GM19239 (cell line): ENCODE measurements around the gene RNF41.
A peak's percentile ranks its signal among the peaks of the same experiment; 100 is the strongest.

Experiments
- DNase-seq: peaks from one replicate; pipeline ENCODE4 v3.0.0; 2011; ENCODE audit warnings: low spot score; ENCODE audit not compliant: insufficient read length
- FAIRE-seq: peaks from 2 replicates; lab custom pipeline; 2011; peaks lifted over from hg19 to GRCh38; lab: Jason Lieb, UNC

The RNF41 gene

DNA sequence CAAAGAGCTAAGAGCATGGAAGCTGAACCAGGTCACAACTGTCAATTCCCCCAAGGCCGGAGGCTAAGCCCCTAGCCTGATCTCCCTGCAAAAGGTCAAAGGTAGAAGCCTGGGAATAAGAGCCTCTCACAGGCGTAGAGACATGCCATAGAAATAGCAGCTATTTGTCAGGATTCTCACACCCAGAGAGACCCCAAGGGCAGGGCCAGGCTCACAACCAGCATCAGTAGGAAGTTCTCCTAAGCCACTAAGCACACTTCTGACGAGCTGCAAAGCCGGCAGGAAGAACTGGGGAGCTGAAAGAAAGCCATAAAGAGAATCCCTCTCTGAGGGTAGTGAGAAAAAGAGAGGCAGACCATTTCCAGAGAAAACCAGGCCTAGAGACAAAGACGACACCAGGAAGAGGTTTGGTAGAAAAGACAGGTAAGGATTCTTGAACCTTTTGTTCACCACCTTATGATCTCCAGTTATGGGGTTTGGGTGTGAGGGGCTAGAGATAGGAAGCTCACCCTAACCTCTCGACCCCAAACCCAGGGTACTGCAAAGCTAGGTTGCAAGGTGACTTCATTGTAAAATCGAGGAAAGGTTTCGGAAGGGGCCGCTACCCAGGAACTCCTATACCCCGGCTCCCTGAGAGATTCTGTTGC lies 33.5 kb downstream of the RNF41 start:
- FAIRE-seq (peak; percentile 70), DNase-seq (no peak)

DNA sequence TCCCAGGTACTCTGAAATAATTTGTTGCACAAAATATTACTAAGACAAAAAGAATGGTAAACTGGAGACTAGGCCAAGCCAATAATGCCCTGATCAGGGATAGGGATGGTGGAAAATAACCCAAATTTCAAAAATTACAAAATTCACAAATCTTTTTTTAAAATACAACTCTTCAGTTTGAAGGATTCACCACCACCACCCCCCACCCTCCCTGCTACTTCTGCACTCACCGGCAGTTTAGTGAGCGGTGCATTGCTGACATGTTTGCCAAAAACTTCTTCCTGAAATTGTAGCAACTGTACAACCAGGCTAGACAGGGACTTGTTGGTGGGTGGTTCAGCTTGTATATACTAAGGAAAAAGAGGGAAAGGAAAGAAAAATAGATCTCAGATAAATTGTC lies 34.8 kb downstream of the RNF41 start:
- DNase-seq (no peak), FAIRE-seq (no peak)

DNA sequence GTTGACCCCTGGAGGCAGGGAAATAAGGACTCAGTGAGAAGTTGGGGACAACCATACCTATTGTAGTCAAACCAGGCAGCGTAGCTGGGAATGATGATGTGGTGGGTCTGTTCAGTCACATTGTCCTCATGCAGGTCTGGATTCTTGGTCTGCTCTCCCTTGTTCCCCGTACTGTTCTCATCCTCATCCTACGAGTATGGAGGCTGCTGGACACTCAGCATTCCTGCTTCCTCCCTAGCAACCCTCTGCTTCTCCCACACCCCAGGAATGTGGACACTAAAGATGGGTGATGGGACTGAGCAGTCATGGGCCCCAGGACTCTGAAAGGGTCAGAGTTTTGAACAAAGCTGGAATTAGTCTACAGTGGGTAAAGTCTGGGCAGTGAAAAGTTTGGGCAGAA lies 43.4 kb downstream of the RNF41 start:
- no peak for FAIRE-seq
- DNase-seq = no peak

- DNase-seq = no peak
- FAIRE-seq = no peak
Measured at GRCh38 chr12:56172839-56173238, 48.9 kb downstream of the RNF41 start.

GRCh38 chr12:56169229-56169759 lies 52.4 kb downstream of the RNF41 start:
- no peak for FAIRE-seq
- no peak for DNase-seq

GRCh38 chr12:56165369-56165768 lies 56.4 kb downstream of the RNF41 start:
- DNase-seq (no peak), FAIRE-seq (no peak)

- FAIRE-seq = no peak
- no peak for DNase-seq
Measured at GRCh38 chr12:56164345-56164729, 57.4 kb downstream of the RNF41 start.

DNA sequence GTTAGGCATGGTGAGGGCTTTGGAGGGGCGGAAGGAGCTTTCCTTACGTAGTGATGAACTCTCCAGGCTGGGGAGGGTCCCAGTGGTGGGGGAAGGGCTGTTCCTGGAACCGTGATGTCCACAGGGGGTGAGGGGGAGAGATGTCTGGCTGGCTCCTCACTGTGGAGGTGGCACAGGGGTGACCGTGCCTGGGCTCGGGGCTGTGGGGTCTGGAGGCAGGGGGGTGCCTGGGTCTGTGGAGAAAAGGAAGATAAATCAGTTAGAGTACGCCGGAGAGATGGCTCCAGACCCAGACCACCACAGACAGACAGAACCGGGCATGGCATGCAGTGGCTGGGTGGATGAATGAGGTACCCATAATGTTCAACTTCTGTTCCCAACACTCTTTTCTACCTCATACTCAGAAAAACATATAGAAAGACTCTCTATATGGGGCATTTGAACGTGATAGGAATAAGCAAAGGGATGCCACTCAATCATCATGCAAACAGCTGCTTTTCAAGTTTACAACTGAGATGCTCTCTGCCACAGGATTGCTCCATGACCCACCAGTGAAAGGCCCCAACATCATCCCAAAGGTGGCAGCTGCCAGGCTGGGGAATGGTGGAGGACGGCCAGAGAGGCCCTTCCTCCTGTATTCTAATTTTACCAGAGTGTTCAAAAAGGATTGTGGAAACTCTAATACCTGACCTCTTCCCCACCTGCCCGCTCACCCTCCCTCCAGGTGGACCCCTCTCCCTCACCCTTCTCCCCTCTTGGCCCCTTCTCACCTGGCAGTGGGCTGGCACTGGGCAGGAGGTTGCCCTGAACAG lies 58.0 kb downstream of the RNF41 start:
- FAIRE-seq (no peak), DNase-seq (no peak)

DNA sequence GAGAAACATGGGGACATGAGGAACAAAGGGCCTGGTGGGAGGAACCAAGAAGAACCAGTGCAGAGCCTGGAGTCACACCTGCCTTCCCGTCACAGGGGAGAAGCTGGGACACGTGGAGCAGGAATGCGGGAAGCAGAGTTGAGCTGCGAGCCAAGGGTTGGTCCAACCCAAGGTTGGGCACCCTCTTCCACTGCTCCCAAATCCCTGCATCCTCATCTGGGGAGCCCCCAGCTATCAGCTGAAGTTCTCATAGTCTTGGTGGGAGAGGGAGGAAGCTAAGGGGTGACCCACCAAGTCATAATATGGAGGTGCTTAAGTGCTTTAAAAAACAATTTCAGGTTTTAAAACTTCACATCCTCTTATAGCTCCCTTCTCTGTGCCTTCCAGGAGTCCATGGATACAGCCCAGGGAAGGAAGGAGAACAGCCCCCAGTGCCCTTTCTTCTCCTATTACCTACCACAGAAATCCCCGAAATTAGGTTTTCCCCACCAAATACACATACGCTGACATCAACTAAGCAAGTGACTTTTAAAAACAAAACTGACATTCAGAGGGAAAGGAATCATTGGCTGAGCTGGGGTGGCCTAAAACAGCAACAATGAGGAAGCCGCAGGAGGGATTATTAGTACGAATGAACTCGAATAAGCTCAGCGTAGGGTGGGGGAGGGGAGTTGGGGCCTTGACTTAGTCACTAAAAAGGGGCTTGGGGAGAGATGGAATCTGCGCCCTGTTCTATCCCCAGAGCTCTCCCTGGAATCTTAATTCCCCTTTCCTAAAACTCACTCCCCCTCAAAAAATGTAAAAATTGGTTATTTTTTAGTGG lies 59.0 kb downstream of the RNF41 start:
- DNase-seq = no peak
- FAIRE-seq = no peak

GRCh38 chr12:56161690-56162351 lies 59.9 kb downstream of the RNF41 start:
- DNase-seq (no peak), FAIRE-seq (no peak)

DNA sequence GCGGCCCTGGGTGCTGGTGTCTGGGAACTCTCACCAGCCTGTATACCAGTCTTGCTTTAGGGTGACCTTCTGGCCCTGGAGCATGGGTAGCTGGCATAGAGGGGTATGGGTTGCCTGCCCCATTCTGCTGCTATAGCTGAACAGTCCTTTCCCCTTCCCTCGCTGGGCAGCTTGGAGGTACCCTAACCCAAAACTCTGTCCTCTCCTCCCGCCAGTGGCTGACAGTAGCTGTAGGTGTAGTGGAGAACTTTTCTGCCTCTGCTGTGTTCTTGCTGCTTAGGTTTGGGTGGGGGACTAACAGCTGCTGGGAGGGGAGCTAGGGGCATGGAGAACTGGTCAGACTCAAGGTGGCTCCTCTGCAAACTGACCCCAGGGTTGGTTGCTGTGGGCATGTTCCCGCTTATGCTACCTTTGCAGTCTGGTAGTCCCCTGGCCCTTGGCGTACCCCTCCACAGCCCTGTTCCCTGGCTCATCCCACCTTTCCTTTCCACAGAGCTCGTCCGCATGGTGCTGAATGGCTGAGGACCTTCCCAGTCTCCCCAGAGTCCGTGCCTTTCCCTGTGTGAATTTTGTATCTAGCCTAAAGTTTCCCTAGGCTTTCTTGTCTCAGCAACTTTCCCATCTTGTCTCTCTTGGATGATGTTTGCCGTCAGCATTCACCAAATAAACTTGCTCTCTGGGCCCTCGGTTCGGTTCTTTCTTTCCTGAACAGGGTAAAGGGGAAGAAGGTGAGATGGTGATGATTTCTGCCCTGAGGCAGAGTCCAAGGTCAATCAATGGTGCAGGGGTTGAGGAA lies 60.6 kb downstream of the RNF41 start:
- no peak for FAIRE-seq

GRCh38 chr12:56160193-56160763 lies 61.4 kb downstream of the RNF41 start:
- FAIRE-seq = no peak
- no peak for DNase-seq

More for the DNA sequence above, 60.6 kb downstream of the RNF41 start:
- no peak for DNase-seq

DNA sequence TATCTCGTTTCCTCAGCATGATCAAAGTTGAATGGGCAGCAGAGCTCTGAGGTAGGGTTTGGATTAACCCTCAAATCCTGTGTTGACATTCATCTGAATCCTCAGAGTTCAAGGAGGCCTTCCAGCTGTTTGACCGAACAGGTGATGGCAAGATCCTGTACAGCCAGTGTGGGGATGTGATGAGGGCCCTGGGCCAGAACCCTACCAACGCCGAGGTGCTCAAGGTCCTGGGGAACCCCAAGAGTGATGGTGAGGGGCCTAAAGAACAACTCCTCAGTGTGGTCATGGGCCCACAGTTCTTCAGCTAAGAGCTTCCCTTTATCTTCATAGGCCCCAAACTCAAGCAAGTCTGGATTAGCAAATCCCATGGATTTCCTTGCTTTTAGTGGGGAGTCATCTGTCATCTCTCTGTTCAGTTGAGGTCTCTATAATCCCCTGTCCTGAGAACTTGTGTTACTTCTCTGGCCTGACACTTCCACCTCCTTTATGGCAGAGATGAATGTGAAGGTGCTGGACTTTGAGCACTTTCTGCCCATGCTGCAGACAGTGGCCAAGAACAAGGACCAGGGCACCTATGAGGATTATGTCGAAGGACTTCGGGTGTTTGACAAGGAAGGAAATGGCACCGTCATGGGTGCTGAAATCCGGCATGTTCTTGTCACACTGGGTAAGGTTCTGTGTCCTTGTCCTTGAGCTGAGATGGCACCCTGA lies 62.1 kb downstream of the RNF41 start:
- DNase-seq (no peak), FAIRE-seq (no peak)

DNA sequence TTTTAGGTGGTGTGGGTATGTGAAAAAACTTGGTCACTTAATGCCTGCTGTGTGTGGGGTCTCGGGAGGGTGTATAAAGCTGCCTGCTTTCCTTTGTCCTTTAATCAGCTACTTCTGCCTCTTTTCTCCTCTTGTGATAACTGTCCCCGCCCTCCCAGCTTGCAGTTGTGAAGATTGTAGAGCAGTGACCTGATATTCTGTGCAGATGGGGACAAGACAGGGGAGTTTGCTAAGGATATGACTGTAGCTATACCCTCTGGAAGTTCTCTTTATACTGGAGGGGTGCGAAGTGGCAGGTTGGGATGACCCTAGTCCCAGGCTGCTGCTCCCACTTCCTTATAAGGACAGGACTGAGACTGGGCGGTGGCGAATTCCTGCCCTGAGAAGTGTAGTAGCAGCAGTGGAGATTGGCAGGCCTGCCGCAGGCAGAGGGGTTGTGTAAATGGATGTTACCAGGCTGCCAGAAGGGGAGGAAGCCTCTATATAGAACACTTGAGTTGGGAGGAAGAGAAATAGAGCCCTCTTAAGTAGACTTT lies 62.7 kb downstream of the RNF41 start:
- FAIRE-seq (peak; percentile 4), DNase-seq (no peak)

- peak; percentile 96 for FAIRE-seq
- peak; percentile 82 for DNase-seq
Measured at GRCh38 chr12:56158029-56158925, 63.4 kb downstream of the RNF41 start, which contains the start of gene MYL6. MYL6 (plus strand) TSS chr12:56158359; CDS start chr12:56158402, 43 bp downstream.

DNA sequence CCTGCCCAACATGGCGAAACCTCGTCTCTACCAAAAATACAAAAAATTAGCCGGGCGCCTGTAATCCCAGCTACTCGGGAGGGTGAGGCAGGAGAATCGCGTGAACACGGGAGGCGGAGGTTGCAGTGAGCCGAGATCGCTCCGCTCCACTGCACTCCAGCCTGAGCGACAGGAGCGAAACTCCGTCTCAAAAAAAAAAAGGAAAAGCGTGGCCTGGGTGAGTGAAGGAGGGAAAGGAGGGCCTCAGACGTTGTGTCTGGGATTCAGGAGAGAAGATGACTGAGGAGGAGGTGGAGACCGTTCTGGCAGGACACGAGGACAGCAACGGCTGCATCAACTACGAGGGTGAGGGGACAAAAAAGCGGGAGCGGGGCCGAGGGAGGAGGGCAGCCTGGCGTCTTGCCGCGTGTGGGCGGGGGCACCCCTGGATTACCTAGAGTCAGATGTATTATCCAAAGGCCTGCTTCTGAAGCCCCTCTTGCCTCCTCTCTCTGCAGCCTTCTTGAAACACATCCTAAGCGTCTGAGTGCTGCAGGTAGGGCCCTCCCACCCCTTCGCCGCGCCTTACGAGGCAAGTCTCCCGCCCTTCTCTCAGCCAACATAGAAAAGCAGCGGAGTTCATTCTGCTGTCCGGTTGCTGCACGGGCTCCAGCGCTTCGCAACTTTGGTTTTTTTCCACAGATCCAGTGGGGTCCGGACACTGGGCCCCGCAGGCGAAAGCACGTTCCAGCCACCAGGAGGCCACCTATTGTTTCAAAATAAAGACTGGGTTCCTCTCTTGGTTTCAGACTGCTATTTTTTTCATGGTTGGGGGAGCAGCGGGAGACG lies 64.3 kb downstream of the RNF41 start:
- FAIRE-seq (no peak), DNase-seq (peak; percentile 52)
